WTC11 (cell line): ENCODE data around the gene GYS2. TPM values are rescaled to one million over a fixed set of nuclear protein-coding genes. Genes with fewer than 3 reads are reported as not detected.

Source experiments
- ATAC-seq: fragments of 200-7000 bp; cut with Tn5 transposase; 2 replicates; pipeline ENCODE4 v1.10.0; 2021; ENCODE audit warnings: mild to moderate bottlenecking, moderate library complexity
- CTCF ChIA-PET: fragments of 300-600 bp; sonication (Branson Sonifier 250); formaldehyde crosslinking; loops from one replicate; lab custom pipeline; 2021; ENCODE audit warnings: antibody characterized with exemption; lab: Charles Lee
- POLR2A ChIA-PET: fragments of 350-600 bp; sonication (Branson Sonifier 250); formaldehyde crosslinking; loops from one replicate; lab custom pipeline; 2021; ENCODE audit warnings: antibody characterized with exemption; lab: Charles Lee
- DNase-seq: peaks from one replicate; pipeline ENCODE4 v3.0.0; 2021; ENCODE audit warnings: low spot score
- H3K27ac Mint-ChIP-seq: 2 replicates; pipeline ENCODE4 v1.8.0; 2021; ENCODE audit warnings: mixed read lengths
- H3K27me3 Mint-ChIP-seq: 2 replicates; pipeline ENCODE4 v1.8.0; 2021; ENCODE audit warnings: low read depth, mild to moderate bottlenecking, moderate library complexity, mixed read lengths
- H3K36me3 Mint-ChIP-seq: 2 replicates; pipeline ENCODE4 v1.8.0; 2021; ENCODE audit warnings: mixed read lengths
- H3K4me1 Mint-ChIP-seq: 2 replicates; pipeline ENCODE4 v1.8.0; 2022; ENCODE audit warnings: mixed read lengths
- H3K4me3 Mint-ChIP-seq: 2 replicates; pipeline ENCODE4 v1.8.0; 2021; ENCODE audit warnings: mild to moderate bottlenecking, moderate library complexity, mixed read lengths
- H3K9me3 Mint-ChIP-seq: 2 replicates; pipeline ENCODE4 v1.8.0; 2021; ENCODE audit warnings: mixed read lengths
- ESRRA ChIP-seq: sonication (generic); formaldehyde crosslinking; IDR thresholded peaks from 2 replicates; pipeline ENCODE4 v1.8.1; 2022; ENCODE audit warnings: mild to moderate bottlenecking, missing genetic modification reagents, borderline replicate concordance
- ETV6 ChIP-seq: sonication (generic); formaldehyde crosslinking; IDR thresholded peaks from 2 replicates; pipeline ENCODE4 v1.8.1; 2022; ENCODE audit warnings: mild to moderate bottlenecking, missing genetic modification reagents
- FOXJ3 ChIP-seq: sonication (generic); formaldehyde crosslinking; IDR thresholded peaks from 2 replicates; pipeline ENCODE4 v1.9.0; 2021; ENCODE audit warnings: missing genetic modification reagents, mild to moderate bottlenecking, borderline replicate concordance
- FOXK1 ChIP-seq: sonication (generic); formaldehyde crosslinking; IDR thresholded peaks from 2 replicates; pipeline ENCODE4 v1.8.0; 2022; ENCODE audit warnings: mild to moderate bottlenecking, moderate library complexity, missing genetic modification reagents
- NFATC4 ChIP-seq: fragments of 250-450 bp; sonication (Bioruptor Pico); IDR thresholded peaks from 2 replicates; pipeline ENCODE4 v1.9.0; 2021; ENCODE audit warnings: mild to moderate bottlenecking
- NFYB ChIP-seq: sonication (generic); formaldehyde crosslinking; conservative IDR thresholded peaks from 2 replicates; pipeline ENCODE4 v1.8.0; 2022; ENCODE audit warnings: low read depth, missing genetic modification reagents
- NR2C2 ChIP-seq: sonication (generic); formaldehyde crosslinking; IDR thresholded peaks from 2 replicates; pipeline ENCODE4 v1.8.0; 2022; ENCODE audit warnings: mild to moderate bottlenecking, missing genetic modification reagents
- NR3C1 ChIP-seq: sonication (generic); formaldehyde crosslinking; conservative IDR thresholded peaks from 2 replicates; pipeline ENCODE4 v1.8.1; 2023; ENCODE audit warnings: low read depth, mild to moderate bottlenecking, missing genetic modification reagents
- SOX15 ChIP-seq: fragments of 250-450 bp; sonication (Bioruptor Pico); IDR thresholded peaks from 2 replicates; pipeline ENCODE4 v1.9.0; 2021; ENCODE audit warnings: mild to moderate bottlenecking
- TEAD1 ChIP-seq: sonication (generic); formaldehyde crosslinking; IDR thresholded peaks from 2 replicates; pipeline ENCODE4 v1.8.0; 2022; ENCODE audit warnings: mild to moderate bottlenecking, missing genetic modification reagents
- TP53 ChIP-seq: sonication (generic); formaldehyde crosslinking; IDR thresholded peaks from 2 replicates; pipeline ENCODE4 v1.8.1; 2023; ENCODE audit warnings: mild to moderate bottlenecking, missing genetic modification reagents
- total RNA-seq: library from RNA; stranded (reverse); gene quantifications from 3 replicates; pipeline ENCODE4 v1.2.3, GENCODE V29; 2021
- TF ChIP-seq, protein P1 (sequence below): sonication (generic); formaldehyde crosslinking; IDR thresholded peaks from 2 replicates; pipeline ENCODE4 v1.8.1; 2022; ENCODE audit warnings: low read depth, missing genetic modification reagents, borderline replicate concordance
- TF ChIP-seq, protein P2 (sequence below): sonication (generic); formaldehyde crosslinking; IDR thresholded peaks from 2 replicates; pipeline ENCODE4 v1.8.1; 2023; ENCODE audit warnings: mild to moderate bottlenecking, moderate library complexity, missing genetic modification reagents
- TF ChIP-seq, protein P3 (sequence below): fragments of 250-450 bp; sonication (Bioruptor Pico); IDR thresholded peaks from 2 replicates; pipeline ENCODE4 v1.9.0; 2021; ENCODE audit warnings: mild to moderate bottlenecking
- TF ChIP-seq, protein P4 (sequence below): fragments of 250-450 bp; sonication (Bioruptor Pico); IDR thresholded peaks from 2 replicates; pipeline ENCODE4 v1.9.0; 2021; ENCODE audit warnings: moderate library complexity, mild to moderate bottlenecking, inconsistent platforms, borderline replicate concordance
- TF ChIP-seq, protein P5 (sequence below): sonication (generic); formaldehyde crosslinking; IDR thresholded peaks from 2 replicates; pipeline ENCODE4 v1.8.0; 2023; ENCODE audit warnings: mild to moderate bottlenecking, missing genetic modification reagents
- TF ChIP-seq, protein P6 (sequence below): sonication (generic); formaldehyde crosslinking; IDR thresholded peaks from 2 replicates; pipeline ENCODE4 v1.8.1; 2022; ENCODE audit warnings: mild to moderate bottlenecking, missing genetic modification reagents, moderate library complexity, borderline replicate concordance
- TF ChIP-seq, protein P7 (sequence below): sonication (generic); formaldehyde crosslinking; IDR thresholded peaks from 2 replicates; pipeline ENCODE4 v1.8.0; 2022; ENCODE audit warnings: mild to moderate bottlenecking, missing genetic modification reagents
- TF ChIP-seq, protein P8 (sequence below): sonication (generic); formaldehyde crosslinking; IDR thresholded peaks from 2 replicates; pipeline ENCODE4 v1.8.1; 2023; ENCODE audit warnings: mild to moderate bottlenecking, missing genetic modification reagents
- TF ChIP-seq, protein P9 (sequence below): sonication (generic); formaldehyde crosslinking; IDR thresholded peaks from 2 replicates; pipeline ENCODE4 v1.8.1; 2023; ENCODE audit warnings: mild to moderate bottlenecking, missing genetic modification reagents, moderate library complexity

The GYS2 gene
- total RNA-seq, 1 experiment from 2014 or later, result not detected

DNA sequence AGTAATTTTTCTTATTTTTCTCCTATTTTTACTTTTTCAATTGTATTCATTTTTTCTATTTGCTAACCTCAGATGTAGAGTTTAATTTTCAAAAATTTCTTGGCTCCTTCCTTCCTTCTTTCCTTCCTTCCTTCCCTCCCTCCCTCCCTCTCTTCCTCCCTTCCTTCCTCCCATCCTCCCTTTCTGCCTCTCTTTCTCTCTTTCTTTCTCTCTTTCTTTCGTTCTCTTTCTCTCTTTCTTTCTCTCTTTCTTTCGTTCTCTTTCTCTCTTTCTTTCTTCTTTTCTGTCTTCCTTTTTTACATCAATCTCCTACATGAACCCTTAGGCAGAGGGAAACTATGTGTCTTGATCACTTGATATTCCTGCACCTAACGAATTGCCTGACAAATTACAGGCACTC, 12.4 kb upstream of the GYS2 start:
- Mint-ChIP-seq H3K27me3 (no peaks in the 10 kb centered on the region), H3K36me3 (no peaks in the 10 kb centered on the region), H3K4me1 (no peaks in the 10 kb centered on the region), H3K4me3 (no peak overlapping the region), H3K9me3 (no peaks in the 10 kb centered on the region), H3K27ac (no peak overlapping the region)
- CTCF ChIA-PET, result interaction anchor here (0.7 kb wide), 1 partner anchor 82 kb away, joined by 4 read pairs; no protein-coding TSS in a partner anchor
- no peak for DNase-seq
- ATAC-seq, result no peak
- TF ChIP-seq NFATC4 (CRISPR knock-in tag), result no peak
- no peak for TF ChIP-seq TEAD1 (CRISPR knock-in tag)
- TF ChIP-seq, protein P1, sequence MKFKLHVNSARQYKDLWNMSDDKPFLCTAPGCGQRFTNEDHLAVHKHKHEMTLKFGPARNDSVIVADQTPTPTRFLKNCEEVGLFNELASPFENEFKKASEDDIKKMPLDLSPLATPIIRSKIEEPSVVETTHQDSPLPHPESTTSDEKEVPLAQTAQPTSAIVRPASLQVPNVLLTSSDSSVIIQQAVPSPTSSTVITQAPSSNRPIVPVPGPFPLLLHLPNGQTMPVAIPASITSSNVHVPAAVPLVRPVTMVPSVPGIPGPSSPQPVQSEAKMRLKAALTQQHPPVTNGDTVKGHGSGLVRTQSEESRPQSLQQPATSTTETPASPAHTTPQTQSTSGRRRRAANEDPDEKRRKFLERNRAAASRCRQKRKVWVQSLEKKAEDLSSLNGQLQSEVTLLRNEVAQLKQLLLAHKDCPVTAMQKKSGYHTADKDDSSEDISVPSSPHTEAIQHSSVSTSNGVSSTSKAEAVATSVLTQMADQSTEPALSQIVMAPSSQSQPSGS (CRISPR knock-in tag), result no peak
- TF ChIP-seq, protein P2, sequence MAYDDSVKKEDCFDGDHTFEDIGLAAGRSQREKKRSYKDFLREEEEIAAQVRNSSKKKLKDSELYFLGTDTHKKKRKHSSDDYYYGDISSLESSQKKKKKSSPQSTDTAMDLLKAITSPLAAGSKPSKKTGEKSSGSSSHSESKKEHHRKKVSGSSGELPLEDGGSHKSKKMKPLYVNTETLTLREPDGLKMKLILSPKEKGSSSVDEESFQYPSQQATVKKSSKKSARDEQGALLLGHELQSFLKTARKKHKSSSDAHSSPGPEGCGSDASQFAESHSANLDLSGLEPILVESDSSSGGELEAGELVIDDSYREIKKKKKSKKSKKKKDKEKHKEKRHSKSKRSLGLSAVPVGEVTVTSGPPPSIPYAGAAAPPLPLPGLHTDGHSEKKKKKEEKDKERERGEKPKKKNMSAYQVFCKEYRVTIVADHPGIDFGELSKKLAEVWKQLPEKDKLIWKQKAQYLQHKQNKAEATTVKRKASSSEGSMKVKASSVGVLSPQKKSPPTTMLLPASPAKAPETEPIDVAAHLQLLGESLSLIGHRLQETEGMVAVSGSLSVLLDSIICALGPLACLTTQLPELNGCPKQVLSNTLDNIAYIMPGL (CRISPR knock-in tag), result no peak
- TF ChIP-seq, protein P3, sequence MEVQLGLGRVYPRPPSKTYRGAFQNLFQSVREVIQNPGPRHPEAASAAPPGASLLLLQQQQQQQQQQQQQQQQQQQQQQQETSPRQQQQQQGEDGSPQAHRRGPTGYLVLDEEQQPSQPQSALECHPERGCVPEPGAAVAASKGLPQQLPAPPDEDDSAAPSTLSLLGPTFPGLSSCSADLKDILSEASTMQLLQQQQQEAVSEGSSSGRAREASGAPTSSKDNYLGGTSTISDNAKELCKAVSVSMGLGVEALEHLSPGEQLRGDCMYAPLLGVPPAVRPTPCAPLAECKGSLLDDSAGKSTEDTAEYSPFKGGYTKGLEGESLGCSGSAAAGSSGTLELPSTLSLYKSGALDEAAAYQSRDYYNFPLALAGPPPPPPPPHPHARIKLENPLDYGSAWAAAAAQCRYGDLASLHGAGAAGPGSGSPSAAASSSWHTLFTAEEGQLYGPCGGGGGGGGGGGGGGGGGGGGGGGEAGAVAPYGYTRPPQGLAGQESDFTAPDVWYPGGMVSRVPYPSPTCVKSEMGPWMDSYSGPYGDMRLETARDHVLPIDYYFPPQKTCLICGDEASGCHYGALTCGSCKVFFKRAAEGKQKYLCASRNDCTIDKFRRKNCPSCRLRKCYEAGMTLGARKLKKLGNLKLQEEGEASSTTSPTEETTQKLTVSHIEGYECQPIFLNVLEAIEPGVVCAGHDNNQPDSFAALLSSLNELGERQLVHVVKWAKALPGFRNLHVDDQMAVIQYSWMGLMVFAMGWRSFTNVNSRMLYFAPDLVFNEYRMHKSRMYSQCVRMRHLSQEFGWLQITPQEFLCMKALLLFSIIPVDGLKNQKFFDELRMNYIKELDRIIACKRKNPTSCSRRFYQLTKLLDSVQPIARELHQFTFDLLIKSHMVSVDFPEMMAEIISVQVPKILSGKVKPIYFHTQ (CRISPR knock-in tag), result no peak
- TF ChIP-seq, protein P4, sequence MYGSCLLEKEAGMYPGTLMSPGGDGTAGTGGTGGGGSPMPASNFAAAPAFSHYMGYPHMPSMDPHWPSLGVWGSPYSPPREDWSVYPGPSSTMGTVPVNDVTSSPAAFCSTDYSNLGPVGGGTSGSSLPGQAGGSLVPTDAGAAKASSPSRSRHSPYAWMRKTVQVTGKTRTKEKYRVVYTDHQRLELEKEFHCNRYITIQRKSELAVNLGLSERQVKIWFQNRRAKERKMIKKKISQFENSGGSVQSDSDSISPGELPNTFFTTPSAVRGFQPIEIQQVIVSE (CRISPR knock-in tag), result no peak
- POLR2A ChIA-PET, result no interaction called here

DNA sequence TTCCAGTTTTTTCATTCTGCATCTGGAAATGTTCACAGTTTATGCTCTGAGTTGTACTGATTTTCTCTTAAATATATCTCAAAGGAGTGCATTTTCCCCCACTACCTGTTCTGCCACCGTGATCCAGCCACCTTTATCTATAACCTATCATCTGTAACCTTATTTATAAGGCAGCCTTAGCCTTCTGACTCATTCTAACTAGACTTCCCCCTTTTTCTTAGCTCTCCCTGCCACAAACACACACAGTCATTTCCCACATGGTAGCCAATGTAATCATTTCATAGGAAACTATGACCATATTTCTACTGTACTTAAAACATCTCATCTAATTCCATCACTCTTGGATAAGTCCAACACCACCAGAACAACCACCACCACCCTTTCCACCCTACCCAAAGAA, 10.8 kb upstream of the GYS2 start:
- Mint-ChIP-seq H3K36me3 (no peaks in the 10 kb centered on the region), H3K9me3 (no peaks in the 10 kb centered on the region), H3K4me1 (no peaks in the 10 kb centered on the region), H3K27me3 (no peaks in the 10 kb centered on the region), H3K27ac (no peak overlapping the region), H3K4me3 (no peak overlapping the region)
- ChIA-PET CTCF (no interaction called here), POLR2A (no interaction called here)
- no peak for DNase-seq
- no peak for ATAC-seq
- TF ChIP-seq, protein P5, sequence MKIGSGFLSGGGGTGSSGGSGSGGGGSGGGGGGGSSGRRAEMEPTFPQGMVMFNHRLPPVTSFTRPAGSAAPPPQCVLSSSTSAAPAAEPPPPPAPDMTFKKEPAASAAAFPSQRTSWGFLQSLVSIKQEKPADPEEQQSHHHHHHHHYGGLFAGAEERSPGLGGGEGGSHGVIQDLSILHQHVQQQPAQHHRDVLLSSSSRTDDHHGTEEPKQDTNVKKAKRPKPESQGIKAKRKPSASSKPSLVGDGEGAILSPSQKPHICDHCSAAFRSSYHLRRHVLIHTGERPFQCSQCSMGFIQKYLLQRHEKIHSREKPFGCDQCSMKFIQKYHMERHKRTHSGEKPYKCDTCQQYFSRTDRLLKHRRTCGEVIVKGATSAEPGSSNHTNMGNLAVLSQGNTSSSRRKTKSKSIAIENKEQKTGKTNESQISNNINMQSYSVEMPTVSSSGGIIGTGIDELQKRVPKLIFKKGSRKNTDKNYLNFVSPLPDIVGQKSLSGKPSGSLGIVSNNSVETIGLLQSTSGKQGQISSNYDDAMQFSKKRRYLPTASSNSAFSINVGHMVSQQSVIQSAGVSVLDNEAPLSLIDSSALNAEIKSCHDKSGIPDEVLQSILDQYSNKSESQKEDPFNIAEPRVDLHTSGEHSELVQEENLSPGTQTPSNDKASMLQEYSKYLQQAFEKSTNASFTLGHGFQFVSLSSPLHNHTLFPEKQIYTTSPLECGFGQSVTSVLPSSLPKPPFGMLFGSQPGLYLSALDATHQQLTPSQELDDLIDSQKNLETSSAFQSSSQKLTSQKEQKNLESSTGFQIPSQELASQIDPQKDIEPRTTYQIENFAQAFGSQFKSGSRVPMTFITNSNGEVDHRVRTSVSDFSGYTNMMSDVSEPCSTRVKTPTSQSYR (CRISPR knock-in tag), result no peak
- TF ChIP-seq NR2C2 (CRISPR knock-in tag) (no peak), TP53 (CRISPR knock-in tag) (no peak), ESRRA (CRISPR knock-in tag) (no peak), FOXK1 (CRISPR knock-in tag) (no peak), NFYB (CRISPR knock-in tag) (no peak), NR3C1 (CRISPR knock-in tag) (no peak), ETV6 (CRISPR knock-in tag) (no peak), FOXJ3 (CRISPR knock-in tag) (no peak), SOX15 (CRISPR knock-in tag) (no peak)
- TF ChIP-seq, protein P6, sequence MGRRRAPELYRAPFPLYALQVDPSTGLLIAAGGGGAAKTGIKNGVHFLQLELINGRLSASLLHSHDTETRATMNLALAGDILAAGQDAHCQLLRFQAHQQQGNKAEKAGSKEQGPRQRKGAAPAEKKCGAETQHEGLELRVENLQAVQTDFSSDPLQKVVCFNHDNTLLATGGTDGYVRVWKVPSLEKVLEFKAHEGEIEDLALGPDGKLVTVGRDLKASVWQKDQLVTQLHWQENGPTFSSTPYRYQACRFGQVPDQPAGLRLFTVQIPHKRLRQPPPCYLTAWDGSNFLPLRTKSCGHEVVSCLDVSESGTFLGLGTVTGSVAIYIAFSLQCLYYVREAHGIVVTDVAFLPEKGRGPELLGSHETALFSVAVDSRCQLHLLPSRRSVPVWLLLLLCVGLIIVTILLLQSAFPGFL (CRISPR knock-in tag), result no peak
- TF ChIP-seq, protein P7, sequence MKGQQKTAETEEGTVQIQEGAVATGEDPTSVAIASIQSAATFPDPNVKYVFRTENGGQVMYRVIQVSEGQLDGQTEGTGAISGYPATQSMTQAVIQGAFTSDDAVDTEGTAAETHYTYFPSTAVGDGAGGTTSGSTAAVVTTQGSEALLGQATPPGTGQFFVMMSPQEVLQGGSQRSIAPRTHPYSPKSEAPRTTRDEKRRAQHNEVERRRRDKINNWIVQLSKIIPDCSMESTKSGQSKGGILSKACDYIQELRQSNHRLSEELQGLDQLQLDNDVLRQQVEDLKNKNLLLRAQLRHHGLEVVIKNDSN (CRISPR knock-in tag), result no peak
- TF ChIP-seq, protein P8, sequence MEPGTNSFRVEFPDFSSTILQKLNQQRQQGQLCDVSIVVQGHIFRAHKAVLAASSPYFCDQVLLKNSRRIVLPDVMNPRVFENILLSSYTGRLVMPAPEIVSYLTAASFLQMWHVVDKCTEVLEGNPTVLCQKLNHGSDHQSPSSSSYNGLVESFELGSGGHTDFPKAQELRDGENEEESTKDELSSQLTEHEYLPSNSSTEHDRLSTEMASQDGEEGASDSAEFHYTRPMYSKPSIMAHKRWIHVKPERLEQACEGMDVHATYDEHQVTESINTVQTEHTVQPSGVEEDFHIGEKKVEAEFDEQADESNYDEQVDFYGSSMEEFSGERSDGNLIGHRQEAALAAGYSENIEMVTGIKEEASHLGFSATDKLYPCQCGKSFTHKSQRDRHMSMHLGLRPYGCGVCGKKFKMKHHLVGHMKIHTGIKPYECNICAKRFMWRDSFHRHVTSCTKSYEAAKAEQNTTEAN (CRISPR knock-in tag), result no peak
- TF ChIP-seq, protein P9, sequence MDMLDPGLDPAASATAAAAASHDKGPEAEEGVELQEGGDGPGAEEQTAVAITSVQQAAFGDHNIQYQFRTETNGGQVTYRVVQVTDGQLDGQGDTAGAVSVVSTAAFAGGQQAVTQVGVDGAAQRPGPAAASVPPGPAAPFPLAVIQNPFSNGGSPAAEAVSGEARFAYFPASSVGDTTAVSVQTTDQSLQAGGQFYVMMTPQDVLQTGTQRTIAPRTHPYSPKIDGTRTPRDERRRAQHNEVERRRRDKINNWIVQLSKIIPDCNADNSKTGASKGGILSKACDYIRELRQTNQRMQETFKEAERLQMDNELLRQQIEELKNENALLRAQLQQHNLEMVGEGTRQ (CRISPR knock-in tag), result no peak
